Esophagus muscularis mucosa (tissue), 4 donors: ENCODE measurements around the gene RBP4. TPM values are rescaled to one million over a fixed set of nuclear protein-coding genes. Genes with fewer than 3 reads are reported as not detected.

ENCODE experiments used
- DNase-seq: peaks from one replicate; pipeline ENCODE4 v3.0.0-alpha.2; 2017; ENCODE audit errors: extremely low spot score
- H3K27ac ChIP-seq, 4 donors: fragments of 200-600 bp; sonication (generic); replicated peaks in 1 of 4; 1 replicate in 3 of 4; 2 replicates in 1 of 4; pipeline ENCODE4 v1.5.1; 2016 to 2019; ENCODE audit warnings: mild to moderate bottlenecking in 1 of 4
- H3K27me3 ChIP-seq, 4 donors: fragments of 200-600 bp; sonication (generic); one replicate each; pipeline versions ENCODE4 v1.5.1 to v1.6.0; 2016 to 2019
- H3K36me3 ChIP-seq, 4 donors: fragments of 200-600 bp; sonication (generic); one replicate each; pipeline ENCODE4 v1.5.1; 2016 to 2019
- H3K4me1 ChIP-seq, 4 donors: fragments of 200-600 bp; sonication (generic); one replicate each; pipeline ENCODE4 v1.5.1; 2016 to 2019
- H3K4me3 ChIP-seq, 4 donors: fragments of 200-600 bp; sonication (generic); 1 replicate in 2 of 4; 2 replicates in 2 of 4; pipeline ENCODE4 v1.5.1; 2016 to 2019; ENCODE audit warnings: mild to moderate bottlenecking in 4 of 4, moderate library complexity in 1 of 4
- H3K9me3 ChIP-seq, 4 donors: fragments of 200-600 bp; sonication (generic); 1 replicate in 3 of 4; 2 replicates in 1 of 4; pipeline ENCODE4 v1.5.1; 2016 to 2019
- EP300 ChIP-seq: sonication (generic); formaldehyde crosslinking; IDR thresholded peaks from one replicate; pipeline ENCODE4 v1.6.1; 2017; ENCODE audit warnings: antibody characterized with exemption
- POLR2A ChIP-seq: fragments of 450-650 bp; IDR thresholded peaks from one replicate; pipeline ENCODE4 v1.6.1; 2017; ENCODE audit warnings: antibody characterized with exemption, moderate library complexity, mild to moderate bottlenecking, low read depth
- POLR2AphosphoS5 ChIP-seq, 2 donors: sonication (generic); formaldehyde crosslinking; IDR thresholded peaks; one replicate each; pipeline ENCODE4 v1.6.1; 2017; ENCODE audit warnings: antibody characterized with exemption in 2 of 2
- WGBS: methylation state at CpG from one replicate; pipeline ENCODE4 v1.1.5; 2018; 5-methylcytosine and 5-hydroxymethylcytosine counted together
- intact Hi-C: fragments of 100-400 bp; cut with DNase I; formaldehyde crosslinking; loops from one replicate; pipeline ENCODE4 v1.15.1; 2023
- total RNA-seq, 4 donors: library from RNA; depleted of rRNA; stranded (reverse); fragments of >200 nt; gene quantifications; one replicate each; pipeline versions ENCODE4 v1.1.0 to v1.2.1, GENCODE V29; 2016
- TF ChIP-seq, protein P1 (sequence below), 3 experiments: fragments of 200-600 bp in 2 of 3; fragments of 450-650 bp in 1 of 3; sonication (generic) in 2 of 3; IDR thresholded peaks; one replicate each; pipeline ENCODE4 v1.5.1; 2017 to 2019; ENCODE audit warnings: antibody characterized with exemption in 3 of 3, mild to moderate bottlenecking in 2 of 3, moderate library complexity in 1 of 3

Gene RBP4
- total RNA-seq, 4 donors from 2014 or later, result 0.83 to 2.0 (median 0.99) TPM; not detected in 1

- 92% methylated on average over 3 of the region's 3 CpGs for WGBS
Measured at GRCh38 chr10:93613126-93613525, 12.1 kb upstream of the RBP4 start.

GRCh38 chr10:93612311-93612710 is 11.3 kb upstream of the RBP4 start, which contains the start of gene PDE6C:
TSS of gene PDE6C (plus strand) at chr10:93612537. CDS start at chr10:93612726, 189 bp downstream.
- DNase-seq, result no peak
- no peak for TF ChIP-seq EP300
- no peak for TF ChIP-seq POLR2A
- H3K4me1 ChIP-seq, result no peaks in the 10 kb centered on the region
- H3K4me3 ChIP-seq, result no peak within 1 kb of the TSS
- H3K36me3 ChIP-seq, result no peaks in the 10 kb centered on the region
- WGBS, result 78% methylated on average over 6 of the region's 6 CpGs
- no peak within 1 kb of the TSS for H3K27ac ChIP-seq
- intact Hi-C loops, result no loop called here
- no peaks in the 10 kb centered on the region for H3K9me3 ChIP-seq
- H3K27me3 ChIP-seq, result no peaks in the 10 kb centered on the region

More at GRCh38 chr10:93613126-93613525, 12.1 kb upstream of the RBP4 start:
- no peak for DNase-seq
- no peak overlapping the region for H3K4me3 ChIP-seq
- H3K36me3 ChIP-seq, result no peaks in the 10 kb centered on the region
- no peaks in the 10 kb centered on the region for H3K27me3 ChIP-seq
- no peaks in the 10 kb centered on the region for H3K4me1 ChIP-seq
- no peaks in the 10 kb centered on the region for H3K9me3 ChIP-seq
- no peak overlapping the region for H3K27ac ChIP-seq
- TF ChIP-seq EP300 (no peak), POLR2A (no peak), POLR2AphosphoS5 (IDR thresholded peaks at IDR 0.05) (no peak)
- intact Hi-C loops, result no loop called here

- no peak overlapping the region for H3K4me3 ChIP-seq
- no peaks in the 10 kb centered on the region for H3K36me3 ChIP-seq
- no peaks in the 10 kb centered on the region for H3K4me1 ChIP-seq
- intact Hi-C loops, result no loop called here
- TF ChIP-seq EP300 (no peak), POLR2A (no peak), POLR2AphosphoS5 (IDR thresholded peaks at IDR 0.05) (no peak)
- TF ChIP-seq, protein P1, sequence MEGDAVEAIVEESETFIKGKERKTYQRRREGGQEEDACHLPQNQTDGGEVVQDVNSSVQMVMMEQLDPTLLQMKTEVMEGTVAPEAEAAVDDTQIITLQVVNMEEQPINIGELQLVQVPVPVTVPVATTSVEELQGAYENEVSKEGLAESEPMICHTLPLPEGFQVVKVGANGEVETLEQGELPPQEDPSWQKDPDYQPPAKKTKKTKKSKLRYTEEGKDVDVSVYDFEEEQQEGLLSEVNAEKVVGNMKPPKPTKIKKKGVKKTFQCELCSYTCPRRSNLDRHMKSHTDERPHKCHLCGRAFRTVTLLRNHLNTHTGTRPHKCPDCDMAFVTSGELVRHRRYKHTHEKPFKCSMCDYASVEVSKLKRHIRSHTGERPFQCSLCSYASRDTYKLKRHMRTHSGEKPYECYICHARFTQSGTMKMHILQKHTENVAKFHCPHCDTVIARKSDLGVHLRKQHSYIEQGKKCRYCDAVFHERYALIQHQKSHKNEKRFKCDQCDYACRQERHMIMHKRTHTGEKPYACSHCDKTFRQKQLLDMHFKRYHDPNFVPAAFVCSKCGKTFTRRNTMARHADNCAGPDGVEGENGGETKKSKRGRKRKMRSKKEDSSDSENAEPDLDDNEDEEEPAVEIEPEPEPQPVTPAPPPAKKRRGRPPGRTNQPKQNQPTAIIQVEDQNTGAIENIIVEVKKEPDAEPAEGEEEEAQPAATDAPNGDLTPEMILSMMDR (IDR thresholded peaks at IDR 0.05), result no peak
- no peak for DNase-seq
- 91% methylated on average over 3 of the region's 3 CpGs for WGBS
- H3K27ac ChIP-seq, result no peak overlapping the region
- H3K27me3 ChIP-seq, result peaks cover 0 to 11% (median 3%) of the 10 kb centered on the region in 4 donors
- H3K9me3 ChIP-seq, result no peaks in the 10 kb centered on the region
Measured at GRCh38 chr10:93608421-93608820, 7.4 kb upstream of the RBP4 start.

GRCh38 chr10:93604146-93604545 is 3.1 kb upstream of the RBP4 start:
- Histone ChIP-seq H3K27me3 (peaks cover 0 to 50% (median 18%) of the 10 kb centered on the region in 4 donors), H3K4me3 (no peak overlapping the region), H3K4me1 (peaks cover 7 to 20% (median 16%) of the 10 kb centered on the region in 4 donors), H3K27ac (no peak overlapping the region), H3K9me3 (no peaks in the 10 kb centered on the region), H3K36me3 (no peaks in the 10 kb centered on the region)
- no peak for DNase-seq
- WGBS, result 19% methylated on average over 2 of the region's 2 CpGs
- intact Hi-C loops, result no loop called here
- TF ChIP-seq, protein P1 (IDR thresholded peaks at IDR 0.05), result no peak
- TF ChIP-seq EP300 (no peak), POLR2AphosphoS5 (IDR thresholded peaks at IDR 0.05) (no peak), POLR2A (no peak)

DNA sequence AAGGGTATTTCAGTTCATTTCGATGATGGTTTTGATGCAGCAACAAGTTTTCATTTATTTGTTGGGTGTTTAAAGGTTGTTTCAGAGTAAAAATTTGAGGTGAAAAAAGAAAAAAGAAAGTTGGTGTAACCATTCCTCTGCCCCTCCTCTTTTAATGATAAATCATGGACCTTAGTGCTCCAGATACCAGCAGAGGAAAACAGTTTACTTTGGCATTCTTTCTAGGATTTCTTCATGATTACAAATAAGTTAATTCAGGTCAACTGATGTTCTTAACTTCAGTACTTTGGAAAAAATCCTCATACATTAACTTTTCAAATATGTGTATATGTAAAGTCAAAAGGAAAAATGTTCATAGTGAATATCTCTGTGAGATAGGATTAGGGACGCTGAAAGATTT is 2.0 kb upstream of the RBP4 start:
- H3K36me3 ChIP-seq, result no peaks in the 10 kb centered on the region
- intact Hi-C loops, result no loop called here
- no peak overlapping the region for H3K4me3 ChIP-seq
- peaks cover 0 to 53% (median 18%) of the 10 kb centered on the region in 4 donors for H3K27me3 ChIP-seq
- WGBS, result 96% methylated on average over 2 of the region's 2 CpGs
- TF ChIP-seq EP300, result no peak
- no peaks in the 10 kb centered on the region for H3K9me3 ChIP-seq
- DNase-seq, result no peak
- no peak overlapping the region for H3K27ac ChIP-seq
- peaks cover 7 to 20% (median 16%) of the 10 kb centered on the region in 4 donors for H3K4me1 ChIP-seq

- no peaks in the 10 kb centered on the region for H3K9me3 ChIP-seq
- intact Hi-C loops, result no loop called here
- DNase-seq, result no peak
- H3K27ac ChIP-seq, result no peak overlapping the region
- H3K4me3 ChIP-seq, result peak overlapping the region in 2 of 4 donors; percentile 48 to 55
- TF ChIP-seq EP300, result no peak
- TF ChIP-seq POLR2A, result no peak
- no peak for TF ChIP-seq POLR2AphosphoS5 (IDR thresholded peaks at IDR 0.05)
- TF ChIP-seq, protein P1 (IDR thresholded peaks at IDR 0.05), result no peak
- WGBS, result 14% methylated on average over 7 of the region's 7 CpGs
- H3K36me3 ChIP-seq, result no peaks in the 10 kb centered on the region
- H3K27me3 ChIP-seq, result peaks cover 0 to 53% (median 18%) of the 10 kb centered on the region in 4 donors
- H3K4me1 ChIP-seq, result peaks cover 7 to 20% (median 16%) of the 10 kb centered on the region in 4 donors
Measured at GRCh38 chr10:93601774-93602162, 733 bp upstream of the RBP4 start.
